ENCODE measurements around the gene PDE8B. TPM values are rescaled to one million over a fixed set of nuclear protein-coding genes. Genes with fewer than 3 reads are reported as not detected.

Gene PDE8B
- total and polyA plus RNA-seq, 12 donors = 0.27 to 5.6 (median 1.4) TPM

- TF ChIP-seq, protein P1, sequence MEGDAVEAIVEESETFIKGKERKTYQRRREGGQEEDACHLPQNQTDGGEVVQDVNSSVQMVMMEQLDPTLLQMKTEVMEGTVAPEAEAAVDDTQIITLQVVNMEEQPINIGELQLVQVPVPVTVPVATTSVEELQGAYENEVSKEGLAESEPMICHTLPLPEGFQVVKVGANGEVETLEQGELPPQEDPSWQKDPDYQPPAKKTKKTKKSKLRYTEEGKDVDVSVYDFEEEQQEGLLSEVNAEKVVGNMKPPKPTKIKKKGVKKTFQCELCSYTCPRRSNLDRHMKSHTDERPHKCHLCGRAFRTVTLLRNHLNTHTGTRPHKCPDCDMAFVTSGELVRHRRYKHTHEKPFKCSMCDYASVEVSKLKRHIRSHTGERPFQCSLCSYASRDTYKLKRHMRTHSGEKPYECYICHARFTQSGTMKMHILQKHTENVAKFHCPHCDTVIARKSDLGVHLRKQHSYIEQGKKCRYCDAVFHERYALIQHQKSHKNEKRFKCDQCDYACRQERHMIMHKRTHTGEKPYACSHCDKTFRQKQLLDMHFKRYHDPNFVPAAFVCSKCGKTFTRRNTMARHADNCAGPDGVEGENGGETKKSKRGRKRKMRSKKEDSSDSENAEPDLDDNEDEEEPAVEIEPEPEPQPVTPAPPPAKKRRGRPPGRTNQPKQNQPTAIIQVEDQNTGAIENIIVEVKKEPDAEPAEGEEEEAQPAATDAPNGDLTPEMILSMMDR (IDR thresholded peaks at IDR 0.05) = no peak
- H3K36me3 ChIP-seq = peaks cover 0 to 3% (median 0%) of the 10 kb centered on the region in 9 donors
- H3K27ac ChIP-seq = no peak overlapping the region
- intact Hi-C loops (cut with DNase I) = no loop called here
- H3K4me3 ChIP-seq = no peak overlapping the region
- peaks cover 0 to 28% (median 4%) of the 10 kb centered on the region in 9 donors for H3K4me1 ChIP-seq
- H3K9me3 ChIP-seq = peaks cover 0 to 7% (median 0%) of the 10 kb centered on the region in 11 donors
- DNase-seq (no peak), ATAC-seq (no peak)
- no peaks in the 10 kb centered on the region for H3K27me3 ChIP-seq
- 74 to 79% methylated on average over 8 of the region's 8 CpGs for WGBS, 2 donors
Measured at GRCh38 chr5:77419644-77420582, 209.4 kb downstream of the PDE8B start.

DNA sequence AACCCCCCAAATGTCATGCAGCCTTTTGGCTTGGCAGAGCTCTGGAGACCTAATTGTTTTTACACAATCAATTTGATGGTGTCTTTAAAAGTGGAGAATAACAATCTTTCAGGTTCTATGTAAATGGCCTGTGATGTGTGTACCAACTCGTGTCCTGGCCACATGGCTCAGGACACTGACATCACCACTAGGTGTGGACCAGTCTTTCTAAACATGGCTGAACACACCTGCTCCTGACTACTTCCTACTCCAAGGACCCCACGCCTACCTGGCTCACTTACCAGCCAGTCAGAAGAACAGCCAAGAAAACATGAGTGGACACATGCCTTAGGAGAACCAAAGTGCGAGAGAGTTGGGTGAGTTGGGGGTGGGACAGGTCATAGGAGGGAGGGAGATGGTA is 210.5 kb downstream of the PDE8B start:
- peaks cover 0 to 28% (median 4%) of the 10 kb centered on the region in 9 donors for H3K4me1 ChIP-seq
- intact Hi-C loops (cut with DNase I) = no loop called here
- TF ChIP-seq, protein P1 (IDR thresholded peaks at IDR 0.05) = no peak
- 75 to 79% methylated on average over 3 of the region's 3 CpGs for WGBS, 2 donors
- DNase-seq = no peak
- peaks cover 0 to 14% (median 0%) of the 10 kb centered on the region in 9 donors for H3K36me3 ChIP-seq
- H3K27me3 ChIP-seq = no peaks in the 10 kb centered on the region
- no peak overlapping the region for H3K4me3 ChIP-seq
- ATAC-seq = no peak
- H3K9me3 ChIP-seq = peaks cover 0 to 7% (median 0%) of the 10 kb centered on the region in 11 donors
- H3K27ac ChIP-seq = no peak overlapping the region

- ATAC-seq (no peak), DNase-seq (no peak)
- H3K36me3 ChIP-seq = peaks cover 0 to 32% (median 0%) of the 10 kb centered on the region in 9 donors
- H3K4me1 ChIP-seq = peaks cover 0 to 13% (median 0%) of the 10 kb centered on the region in 9 donors
- 60 to 81% methylated on average over 2 of the region's 2 CpGs for WGBS, 2 donors
- TF ChIP-seq, protein P1 (IDR thresholded peaks at IDR 0.05) = no peak
- no peak overlapping the region for H3K4me3 ChIP-seq
- no peak overlapping the region for H3K27ac ChIP-seq
- H3K27me3 ChIP-seq = no peaks in the 10 kb centered on the region
- intact Hi-C loops (cut with DNase I) = no loop called here
- H3K9me3 ChIP-seq = peaks cover 0 to 7% (median 0%) of the 10 kb centered on the region in 11 donors
Measured at GRCh38 chr5:77423022-77423750, 212.7 kb downstream of the PDE8B start.

GRCh38 chr5:77424921-77425320 is 214.4 kb downstream of the PDE8B start:
- H3K36me3 ChIP-seq = peaks cover 0 to 49% (median under 1%) of the 10 kb centered on the region in 9 donors
- intact Hi-C loops (cut with DNase I) = no loop called here

More at GRCh38 chr5:77424921-77425320, 214.4 kb downstream of the PDE8B start:
- 84 to 90% methylated on average over 2 of the region's 2 CpGs for WGBS, 2 donors
- TF ChIP-seq, protein P1 (IDR thresholded peaks at IDR 0.05) = no peak
- Histone ChIP-seq H3K27ac (no peak overlapping the region), H3K9me3 (peaks cover 0 to 7% (median 0%) of the 10 kb centered on the region in 11 donors), H3K4me3 (no peak overlapping the region), H3K4me1 (no peaks in the 10 kb centered on the region), H3K27me3 (no peaks in the 10 kb centered on the region)
- ATAC-seq = no peak
- DNase-seq = no peak

Measured in heart right ventricle (tissue), 16 donors.